Erythroblast (primary cell): Measurements from ENCODE around the gene PLEKHG3.

Experiments
- DNase-seq, 2 experiments: peaks; one replicate each; lab custom pipeline; 2025; lab: John Stamatoyannopoulos, UW
- GATA1 ChIP-seq: IDR thresholded peaks from 2 replicates; pipeline ENCODE4 v1.6.1; 2011; ENCODE audit warnings: low read depth, mild to moderate bottlenecking, control low read depth, low read length, moderate library complexity
- POLR2A ChIP-seq: IDR thresholded peaks from 2 replicates; pipeline ENCODE4 v1.6.1; 2011; ENCODE audit warnings: mild to moderate bottlenecking, low read length

PLEKHG3 gene

DNA sequence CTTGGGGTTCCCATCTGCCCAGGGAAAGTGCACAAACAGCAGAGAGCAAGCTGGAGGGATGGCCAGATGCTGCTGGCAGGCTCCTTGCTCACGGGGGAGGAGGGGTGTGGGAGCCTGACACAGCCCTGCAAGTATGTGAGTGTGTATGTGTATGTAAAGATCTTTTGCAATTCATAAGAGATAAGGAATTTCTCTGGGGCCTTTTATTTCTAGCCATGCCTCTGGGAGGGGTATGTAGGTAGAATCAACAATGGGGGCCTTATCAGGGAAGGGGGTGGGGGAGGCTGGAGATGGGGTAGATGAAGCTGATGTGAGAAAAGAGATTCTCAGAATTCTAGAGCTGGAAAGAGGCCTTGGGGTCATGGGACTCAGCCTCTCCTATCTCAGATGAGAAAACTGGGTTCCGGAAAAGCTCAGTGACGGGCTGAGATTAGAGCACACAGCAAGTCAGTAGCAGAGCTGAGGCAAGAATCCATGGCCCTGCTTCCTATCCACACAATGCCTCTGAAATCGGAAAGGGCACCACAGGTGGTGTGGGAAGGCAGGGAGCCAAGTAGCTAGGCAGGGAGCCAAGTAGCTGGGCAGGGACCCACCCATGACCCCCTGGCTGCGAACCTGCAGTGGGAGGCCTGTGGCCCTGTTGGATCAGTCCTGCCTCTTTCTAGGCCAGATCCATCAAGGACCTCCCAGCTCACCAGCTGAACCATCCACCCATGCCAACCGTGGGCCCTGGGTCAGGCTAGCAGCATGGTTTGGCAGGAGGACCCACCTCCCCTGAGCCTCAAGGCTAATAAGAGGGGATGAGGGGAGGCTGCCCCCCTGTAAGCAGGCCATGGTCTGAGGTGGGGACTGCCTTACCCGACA lies 54.7 kb downstream of the PLEKHG3 start:
- TF ChIP-seq GATA1 (no peak), POLR2A (peak; percentile 40)
- peak; percentile 48 to 51 for DNase-seq

- no peak for DNase-seq
- TF ChIP-seq GATA1 (no peak), POLR2A (peak; percentile 17)
These were observed 55.3 kb downstream of the PLEKHG3 start for GRCh38 chr14:64759555-64759938.

DNA sequence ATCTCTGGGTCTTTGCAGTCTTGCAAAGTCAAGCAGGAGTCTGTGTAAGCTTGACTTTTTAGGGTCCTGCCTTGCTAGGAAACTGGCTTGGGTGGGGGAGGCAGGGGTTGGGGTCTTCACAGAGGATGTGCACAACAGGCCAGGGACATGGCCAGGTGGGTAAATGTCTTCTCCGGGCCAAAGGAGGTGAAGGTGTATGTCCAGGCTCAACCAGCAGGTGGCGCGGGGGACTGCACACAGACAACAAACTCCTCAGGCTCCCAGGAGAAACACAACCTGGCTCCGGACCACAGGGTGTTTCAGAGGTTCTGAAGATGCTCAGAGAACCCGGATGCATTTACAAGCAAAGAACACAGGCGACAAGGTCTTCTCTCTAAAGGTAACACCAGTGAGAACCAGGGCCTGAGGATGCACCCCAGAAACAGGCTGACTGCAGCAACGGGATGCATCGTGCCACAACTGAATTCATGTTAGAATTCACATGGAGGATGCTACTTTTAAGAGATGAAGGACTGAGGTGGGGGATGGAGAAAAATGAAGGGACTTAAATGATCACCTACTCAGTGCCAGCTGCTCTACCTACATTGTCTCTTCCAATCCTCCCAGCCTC lies 56.0 kb downstream of the PLEKHG3 start:
- TF ChIP-seq GATA1, result no peak
- TF ChIP-seq POLR2A, result peak; percentile 23
- DNase-seq, result peak; percentile 78 to 86

GRCh38 chr14:64760916-64761315 lies 56.7 kb downstream of the PLEKHG3 start:
- no peak for TF ChIP-seq POLR2A
- TF ChIP-seq GATA1, result no peak
- peak; percentile 43 to 52 for DNase-seq

GRCh38 chr14:64761441-64762043 lies 57.3 kb downstream of the PLEKHG3 start:
- DNase-seq, result peak; percentile 76 to 80
- TF ChIP-seq GATA1, result no peak
- no peak for TF ChIP-seq POLR2A

GRCh38 chr14:64762044-64763034 lies 58.1 kb downstream of the PLEKHG3 start:
- DNase-seq, result peak; percentile 93 to 95
- TF ChIP-seq GATA1 (no peak), POLR2A (peak; percentile 42)

- DNase-seq, result no peak
- TF ChIP-seq GATA1 (no peak), POLR2A (no peak)
These were observed 59.0 kb downstream of the PLEKHG3 start for GRCh38 chr14:64763085-64763782.

DNA sequence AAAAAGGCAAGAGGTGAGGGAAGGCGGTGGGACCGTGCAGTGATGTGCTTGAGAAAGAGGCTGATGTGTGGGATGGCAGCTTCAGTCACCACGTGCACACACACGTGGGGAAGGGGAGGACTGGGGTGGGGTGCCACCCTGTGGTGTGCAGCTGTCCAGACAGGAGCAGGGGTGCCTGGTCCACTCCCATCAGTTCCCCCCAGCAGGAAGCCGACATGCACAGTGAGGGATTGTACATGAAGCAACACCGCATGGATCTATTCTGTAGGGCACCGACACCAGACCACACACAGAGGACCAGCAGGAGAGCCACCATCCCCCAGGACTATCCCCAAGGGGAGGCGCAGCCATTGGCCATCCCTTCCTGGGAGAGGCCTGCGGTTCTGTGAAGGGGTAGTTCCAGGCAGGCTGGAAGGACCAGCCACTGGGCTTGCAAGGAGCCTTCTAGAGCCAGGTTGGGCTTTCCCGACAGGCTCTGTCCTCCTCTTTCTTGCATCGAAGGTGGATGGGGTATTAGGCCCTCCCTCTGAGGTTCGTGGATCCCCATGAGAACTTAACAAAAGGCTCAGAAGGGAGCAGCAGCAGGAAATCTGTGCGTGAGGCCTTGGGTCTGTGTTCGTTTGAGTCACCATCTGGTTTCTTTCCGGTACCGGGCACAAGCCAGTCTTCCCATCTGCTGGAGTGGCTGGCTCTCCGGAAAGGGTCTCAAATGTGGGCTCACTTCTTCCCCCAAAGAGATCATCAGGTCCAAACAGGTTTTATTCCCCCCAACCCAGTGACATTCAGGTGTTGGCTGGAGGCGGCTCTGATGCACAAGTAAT lies 59.8 kb downstream of the PLEKHG3 start:
- no peak for TF ChIP-seq POLR2A
- no peak for TF ChIP-seq GATA1
- DNase-seq, result peak; percentile 52 to 58

DNA sequence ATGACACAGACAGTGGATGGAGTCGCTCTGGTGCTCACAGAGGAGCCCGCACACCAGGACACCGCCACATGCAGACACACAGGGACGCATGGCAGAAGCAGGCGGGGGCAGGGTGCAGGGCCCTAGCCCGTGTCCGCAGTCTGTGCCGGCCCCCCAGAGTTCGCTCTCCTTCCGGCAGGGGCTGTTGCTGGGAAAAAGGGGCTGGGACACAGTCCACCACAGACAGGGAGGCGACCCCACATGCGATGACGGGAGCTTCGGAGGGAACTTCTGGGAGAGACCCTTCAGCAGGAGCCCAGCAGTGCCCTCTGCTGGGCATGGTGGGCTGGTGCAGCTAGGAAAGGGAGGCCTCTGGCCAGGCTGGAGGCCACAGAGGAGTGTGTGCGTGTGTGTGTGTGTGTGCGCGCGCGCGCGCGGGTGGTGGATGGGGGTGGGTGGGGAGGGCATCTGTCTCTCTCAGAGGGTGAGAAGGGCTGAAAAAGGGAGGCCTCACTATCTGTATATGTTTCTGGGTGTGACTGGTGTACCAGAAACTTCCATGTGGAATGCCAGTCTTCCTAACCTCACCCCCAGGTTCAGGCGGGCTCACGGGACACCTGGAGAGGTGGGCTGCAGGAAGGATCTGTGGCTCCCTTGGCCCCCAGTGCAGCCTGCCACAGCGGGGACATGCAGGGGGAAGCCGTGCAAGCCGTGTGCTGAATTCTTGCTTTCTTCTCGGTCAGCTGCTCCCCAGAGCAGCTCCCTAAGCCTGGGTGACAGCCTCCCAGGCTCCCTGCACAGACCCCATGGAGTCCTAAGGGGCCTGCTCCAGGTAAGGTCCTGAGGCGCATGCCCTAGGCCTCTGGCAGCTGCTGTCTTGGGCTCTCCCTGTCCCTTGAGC lies 60.7 kb downstream of the PLEKHG3 start:
- TF ChIP-seq POLR2A (no peak), GATA1 (no peak)
- DNase-seq, result peak; percentile 74 to 78

GRCh38 chr14:64765740-64766302 lies 61.6 kb downstream of the PLEKHG3 start:
- TF ChIP-seq POLR2A, result no peak
- no peak for TF ChIP-seq GATA1
- peak; percentile 42 to 46 for DNase-seq

DNA sequence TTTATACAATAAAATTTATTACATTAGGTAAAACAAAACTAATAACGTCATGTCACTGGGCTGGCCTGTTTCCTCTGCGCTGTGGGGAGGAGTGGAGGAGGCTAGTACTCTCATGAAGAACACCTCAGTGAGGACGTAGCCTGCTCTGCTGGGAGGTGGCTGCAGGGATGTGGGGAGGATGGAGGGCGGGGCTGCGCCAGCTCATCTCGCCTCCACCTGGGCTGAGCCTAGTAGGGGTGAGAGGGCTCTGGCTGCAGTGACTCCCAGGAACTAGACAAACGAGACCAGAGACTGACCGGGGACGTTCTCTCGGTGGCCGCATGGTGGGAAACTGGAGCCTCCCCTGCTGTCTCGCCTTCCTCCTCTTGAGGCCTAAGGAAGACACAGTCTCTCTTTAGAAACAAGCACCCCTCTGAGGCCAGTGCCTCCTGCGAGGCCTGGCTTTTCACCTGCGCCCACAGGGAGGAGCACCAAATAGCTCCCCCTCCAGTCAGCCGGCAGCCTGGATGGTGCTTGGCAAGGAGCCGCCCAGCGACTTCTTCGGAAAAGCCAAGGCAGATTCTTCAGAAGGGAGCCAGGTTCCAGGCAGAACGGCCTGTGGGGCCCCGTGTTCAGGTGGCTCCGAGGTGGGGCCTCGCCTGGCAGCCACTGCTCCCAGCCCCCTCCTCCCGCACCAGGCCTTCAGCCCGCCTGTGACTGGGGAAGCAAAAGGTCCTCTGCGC lies 62.4 kb downstream of the PLEKHG3 start:
- no peak for DNase-seq
- no peak for TF ChIP-seq POLR2A
- TF ChIP-seq GATA1, result no peak
